Liver (tissue), 9 donors: Measurements from ENCODE around the gene AMOTL1. TPM values are rescaled to one million over a fixed set of nuclear protein-coding genes. Genes with fewer than 3 reads are reported as not detected.
"Not testable (repeated sequence)": the region's sequence is repeated elsewhere in the genome, so short reads cannot be mapped to it uniquely, and the experiment has no call there.

Experiments used
- DNase-seq: peaks from one replicate; pipeline ENCODE4 v3.0.0-alpha.2; 2017; ENCODE audit warnings: low spot score
- H3K27ac ChIP-seq, 2 donors: one replicate each; pipeline ENCODE4 v1.7.0; 2013; ENCODE audit warnings: inconsistent platforms in 2 of 2, low read length in 2 of 2, control low read depth in 1 of 2, low read depth in 1 of 2, mild to moderate bottlenecking in 1 of 2
- H3K27me3 ChIP-seq, 4 donors: one replicate each; pipeline versions ENCODE4 v1.6.1 to v1.7.0; 2013; ENCODE audit warnings: low read length in 3 of 4, inconsistent platforms in 1 of 4, mild to moderate bottlenecking in 1 of 4, moderate library complexity in 1 of 4; ENCODE audit not compliant: control insufficient read depth in 4 of 4, insufficient read depth in 4 of 4
- H3K36me3 ChIP-seq, 4 donors: one replicate each; pipeline versions ENCODE4 v1.6.1 to v1.7.0; 2013; ENCODE audit warnings: low read length in 3 of 4, mild to moderate bottlenecking in 3 of 4, low read depth in 1 of 4, moderate library complexity in 1 of 4; ENCODE audit not compliant: control insufficient read depth in 4 of 4, insufficient read depth in 3 of 4
- H3K4me1 ChIP-seq, 4 donors: one replicate each; pipeline versions ENCODE4 v1.6.1 to v1.7.0; 2013; ENCODE audit warnings: low read length in 3 of 4, mild to moderate bottlenecking in 3 of 4, moderate library complexity in 1 of 4; ENCODE audit not compliant: control insufficient read depth in 4 of 4, insufficient read depth in 4 of 4
- H3K4me3 ChIP-seq, 3 donors: one replicate each; pipeline versions ENCODE4 v1.6.1 to v1.7.0; 2013; ENCODE audit warnings: low read length in 3 of 3, control low read depth in 1 of 3, low read depth in 1 of 3, mild to moderate bottlenecking in 1 of 3
- H3K9ac ChIP-seq, 2 donors: one replicate each; pipeline ENCODE4 v1.7.0; 2013; ENCODE audit warnings: low read length in 2 of 2, mild to moderate bottlenecking in 2 of 2, moderate library complexity in 2 of 2, control low read depth in 1 of 2, low read depth in 1 of 2
- H3K9me3 ChIP-seq, 4 donors: one replicate each; pipeline versions ENCODE4 v1.6.1 to v1.7.0; 2013; ENCODE audit warnings: low read length in 3 of 4; ENCODE audit not compliant: control insufficient read depth in 4 of 4
- FOXA2 ChIP-seq: IDR thresholded peaks from 2 replicates; pipeline ENCODE4 v1.6.1; 2016; ENCODE audit warnings: antibody characterized with exemption
- GABPA ChIP-seq, 2 donors: IDR thresholded peaks in 1 of 2; conservative IDR thresholded peaks in 1 of 2; 2 replicates each; pipeline ENCODE4 v1.6.1; 2016; ENCODE audit warnings: antibody characterized with exemption in 2 of 2, mild to moderate bottlenecking in 1 of 2, moderate library complexity in 1 of 2
- HNF4G ChIP-seq: IDR thresholded peaks from 2 replicates; pipeline ENCODE4 v1.6.1; 2016; ENCODE audit warnings: antibody characterized with exemption
- JUND ChIP-seq, 2 donors: IDR thresholded peaks; 2 replicates each; pipeline ENCODE4 v1.6.1; 2016; ENCODE audit warnings: antibody characterized with exemption in 2 of 2
- NR2F2 ChIP-seq: IDR thresholded peaks from 2 replicates; pipeline ENCODE4 v1.6.1; 2016; ENCODE audit warnings: antibody characterized with exemption
- RXRA ChIP-seq, 2 donors: IDR thresholded peaks; 2 replicates each; pipeline ENCODE4 v1.6.1; 2017 to 2018; ENCODE audit warnings: antibody characterized with exemption in 2 of 2, mild to moderate bottlenecking in 1 of 2
- SP1 ChIP-seq: IDR thresholded peaks from 2 replicates; pipeline ENCODE4 v1.6.1; 2018; ENCODE audit warnings: antibody characterized with exemption, mild to moderate bottlenecking
- TAF1 ChIP-seq: conservative IDR thresholded peaks from 2 replicates; pipeline ENCODE4 v1.6.1; 2016; ENCODE audit warnings: antibody characterized with exemption, mild to moderate bottlenecking
- WGBS: extraction: QIAGEN DNeasy Blood & Tissue Kit; methylation state at CpG from one replicate; pipeline ENCODE4 v1.1.7; 2013; 5-methylcytosine and 5-hydroxymethylcytosine counted together
- polyA plus RNA-seq, 2 donors: library from polyadenylated mRNA; stranded (reverse) in 1 of 2; unstranded in 1 of 2; fragments of 200-250 nt in 1 of 2; fragments of >200 nt in 1 of 2; fragmentation: Nextera tagmentation in 1 of 2; extraction: Ambion mirVana in 1 of 2; gene quantifications; one replicate each; pipeline versions ENCODE4 v1.2.1 to v1.2.3, GENCODE V29; 2013 to 2015
- total RNA-seq, 2 donors: library from RNA; depleted of rRNA; stranded (reverse); fragments of >200 nt; gene quantifications; one replicate each; pipeline ENCODE4 v1.2.3, GENCODE V29; 2014
- TF ChIP-seq, protein P1 (sequence below): IDR thresholded peaks from 2 replicates; pipeline ENCODE4 v1.6.1; 2016; ENCODE audit warnings: antibody characterized with exemption
- TF ChIP-seq, protein P2 (sequence below): fragments of 150-350 bp; IDR thresholded peaks from 2 replicates; pipeline ENCODE4 v1.5.1; 2017; ENCODE audit warnings: improper control_type of control experiment, low read depth, low read length; ENCODE audit not compliant: missing input control
- TF ChIP-seq, protein P3 (sequence below): IDR thresholded peaks from 2 replicates; pipeline ENCODE4 v1.6.1; 2016; ENCODE audit warnings: antibody characterized with exemption, mild to moderate bottlenecking
- TF ChIP-seq, protein P4 (sequence below): IDR thresholded peaks from 2 replicates; pipeline ENCODE4 v1.6.1; 2016; ENCODE audit warnings: antibody characterized with exemption
- donor health status: healthy.
- donor health status: healthy.
- donor health status: healthy.
- donor health status: healthy.
- donor health status: healthy.

Gene AMOTL1
- total and polyA plus RNA-seq, 4 donors = 2.2 to 29.5 (median 7.2) TPM

DNA sequence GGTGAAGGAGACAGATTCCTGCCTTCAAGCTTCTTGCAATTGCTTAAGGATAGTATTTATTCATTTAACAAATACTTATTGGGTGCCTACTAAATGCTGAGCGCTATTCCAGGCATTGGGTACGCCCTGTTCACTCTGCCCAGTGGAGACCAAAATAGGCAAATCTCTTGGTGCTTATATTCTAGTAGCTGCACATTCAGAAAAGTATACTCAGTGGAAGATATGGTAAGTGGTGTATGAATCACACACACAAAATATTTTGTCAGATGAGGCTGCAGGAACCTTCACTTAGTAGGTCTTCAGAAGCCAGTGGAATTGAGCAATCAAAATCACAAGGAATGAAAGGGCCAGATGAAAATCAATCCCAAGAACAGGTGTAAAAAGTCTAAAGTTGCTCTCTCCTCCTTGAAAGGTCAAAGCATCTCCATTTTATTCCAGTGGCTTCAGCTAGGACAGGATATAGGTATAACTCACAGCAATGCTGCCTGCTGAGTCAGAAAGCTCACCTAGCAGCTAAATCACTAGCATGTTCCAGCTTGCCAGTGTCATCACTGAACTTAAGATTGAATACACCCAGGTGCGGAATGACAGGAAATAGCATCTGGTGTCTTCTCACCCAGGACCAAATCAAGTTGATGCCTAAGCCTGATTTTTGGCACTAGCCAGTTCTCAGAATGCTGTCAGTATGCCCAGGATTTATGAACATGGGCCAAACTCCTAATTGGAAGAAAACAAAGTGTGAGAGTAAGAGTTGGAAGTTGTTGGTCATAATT, 83.9 kb downstream of the AMOTL1 start:
- no peak overlapping the region for H3K27ac ChIP-seq
- no peak overlapping the region for H3K4me3 ChIP-seq
- H3K9ac ChIP-seq = no peak overlapping the region
- TF ChIP-seq HNF4G = no peak
- TF ChIP-seq NR2F2 = no peak
- TF ChIP-seq, protein P1, sequence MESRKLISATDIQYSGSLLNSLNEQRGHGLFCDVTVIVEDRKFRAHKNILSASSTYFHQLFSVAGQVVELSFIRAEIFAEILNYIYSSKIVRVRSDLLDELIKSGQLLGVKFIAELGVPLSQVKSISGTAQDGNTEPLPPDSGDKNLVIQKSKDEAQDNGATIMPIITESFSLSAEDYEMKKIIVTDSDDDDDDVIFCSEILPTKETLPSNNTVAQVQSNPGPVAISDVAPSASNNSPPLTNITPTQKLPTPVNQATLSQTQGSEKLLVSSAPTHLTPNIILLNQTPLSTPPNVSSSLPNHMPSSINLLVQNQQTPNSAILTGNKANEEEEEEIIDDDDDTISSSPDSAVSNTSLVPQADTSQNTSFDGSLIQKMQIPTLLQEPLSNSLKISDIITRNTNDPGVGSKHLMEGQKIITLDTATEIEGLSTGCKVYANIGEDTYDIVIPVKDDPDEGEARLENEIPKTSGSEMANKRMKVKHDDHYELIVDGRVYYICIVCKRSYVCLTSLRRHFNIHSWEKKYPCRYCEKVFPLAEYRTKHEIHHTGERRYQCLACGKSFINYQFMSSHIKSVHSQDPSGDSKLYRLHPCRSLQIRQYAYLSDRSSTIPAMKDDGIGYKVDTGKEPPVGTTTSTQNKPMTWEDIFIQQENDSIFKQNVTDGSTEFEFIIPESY = no peak
- TF ChIP-seq TAF1 = no peak
- TF ChIP-seq, protein P2, sequence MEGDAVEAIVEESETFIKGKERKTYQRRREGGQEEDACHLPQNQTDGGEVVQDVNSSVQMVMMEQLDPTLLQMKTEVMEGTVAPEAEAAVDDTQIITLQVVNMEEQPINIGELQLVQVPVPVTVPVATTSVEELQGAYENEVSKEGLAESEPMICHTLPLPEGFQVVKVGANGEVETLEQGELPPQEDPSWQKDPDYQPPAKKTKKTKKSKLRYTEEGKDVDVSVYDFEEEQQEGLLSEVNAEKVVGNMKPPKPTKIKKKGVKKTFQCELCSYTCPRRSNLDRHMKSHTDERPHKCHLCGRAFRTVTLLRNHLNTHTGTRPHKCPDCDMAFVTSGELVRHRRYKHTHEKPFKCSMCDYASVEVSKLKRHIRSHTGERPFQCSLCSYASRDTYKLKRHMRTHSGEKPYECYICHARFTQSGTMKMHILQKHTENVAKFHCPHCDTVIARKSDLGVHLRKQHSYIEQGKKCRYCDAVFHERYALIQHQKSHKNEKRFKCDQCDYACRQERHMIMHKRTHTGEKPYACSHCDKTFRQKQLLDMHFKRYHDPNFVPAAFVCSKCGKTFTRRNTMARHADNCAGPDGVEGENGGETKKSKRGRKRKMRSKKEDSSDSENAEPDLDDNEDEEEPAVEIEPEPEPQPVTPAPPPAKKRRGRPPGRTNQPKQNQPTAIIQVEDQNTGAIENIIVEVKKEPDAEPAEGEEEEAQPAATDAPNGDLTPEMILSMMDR = no peak
- TF ChIP-seq, protein P3, sequence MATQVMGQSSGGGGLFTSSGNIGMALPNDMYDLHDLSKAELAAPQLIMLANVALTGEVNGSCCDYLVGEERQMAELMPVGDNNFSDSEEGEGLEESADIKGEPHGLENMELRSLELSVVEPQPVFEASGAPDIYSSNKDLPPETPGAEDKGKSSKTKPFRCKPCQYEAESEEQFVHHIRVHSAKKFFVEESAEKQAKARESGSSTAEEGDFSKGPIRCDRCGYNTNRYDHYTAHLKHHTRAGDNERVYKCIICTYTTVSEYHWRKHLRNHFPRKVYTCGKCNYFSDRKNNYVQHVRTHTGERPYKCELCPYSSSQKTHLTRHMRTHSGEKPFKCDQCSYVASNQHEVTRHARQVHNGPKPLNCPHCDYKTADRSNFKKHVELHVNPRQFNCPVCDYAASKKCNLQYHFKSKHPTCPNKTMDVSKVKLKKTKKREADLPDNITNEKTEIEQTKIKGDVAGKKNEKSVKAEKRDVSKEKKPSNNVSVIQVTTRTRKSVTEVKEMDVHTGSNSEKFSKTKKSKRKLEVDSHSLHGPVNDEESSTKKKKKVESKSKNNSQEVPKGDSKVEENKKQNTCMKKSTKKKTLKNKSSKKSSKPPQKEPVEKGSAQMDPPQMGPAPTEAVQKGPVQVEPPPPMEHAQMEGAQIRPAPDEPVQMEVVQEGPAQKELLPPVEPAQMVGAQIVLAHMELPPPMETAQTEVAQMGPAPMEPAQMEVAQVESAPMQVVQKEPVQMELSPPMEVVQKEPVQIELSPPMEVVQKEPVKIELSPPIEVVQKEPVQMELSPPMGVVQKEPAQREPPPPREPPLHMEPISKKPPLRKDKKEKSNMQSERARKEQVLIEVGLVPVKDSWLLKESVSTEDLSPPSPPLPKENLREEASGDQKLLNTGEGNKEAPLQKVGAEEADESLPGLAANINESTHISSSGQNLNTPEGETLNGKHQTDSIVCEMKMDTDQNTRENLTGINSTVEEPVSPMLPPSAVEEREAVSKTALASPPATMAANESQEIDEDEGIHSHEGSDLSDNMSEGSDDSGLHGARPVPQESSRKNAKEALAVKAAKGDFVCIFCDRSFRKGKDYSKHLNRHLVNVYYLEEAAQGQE = no peak
- no peak for TF ChIP-seq FOXA2
- TF ChIP-seq, protein P4, sequence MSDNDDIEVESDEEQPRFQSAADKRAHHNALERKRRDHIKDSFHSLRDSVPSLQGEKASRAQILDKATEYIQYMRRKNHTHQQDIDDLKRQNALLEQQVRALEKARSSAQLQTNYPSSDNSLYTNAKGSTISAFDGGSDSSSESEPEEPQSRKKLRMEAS = no peak
- TF ChIP-seq JUND (IDR thresholded peaks at IDR 0.05) = no peak
- no peak for TF ChIP-seq SP1
- no peak for TF ChIP-seq RXRA (IDR thresholded peaks at IDR 0.05)
- TF ChIP-seq GABPA (IDR thresholded peaks at IDR 0.05 in 1 of 2, conservative IDR thresholded peaks at IDR 0.05 in 1 of 2) = no peak
- 99% methylated on average over 3 of the region's 3 CpGs for WGBS
- peaks cover 6 to 15% (median 13%) of the 10 kb centered on the region in 4 donors for H3K4me1 ChIP-seq
- H3K9me3 ChIP-seq = no peaks in the 10 kb centered on the region
- H3K36me3 ChIP-seq = peaks cover 0 to 52% (median 38%) of the 10 kb centered on the region in 4 donors
- no peak for DNase-seq
- no peaks in the 10 kb centered on the region for H3K27me3 ChIP-seq

DNA sequence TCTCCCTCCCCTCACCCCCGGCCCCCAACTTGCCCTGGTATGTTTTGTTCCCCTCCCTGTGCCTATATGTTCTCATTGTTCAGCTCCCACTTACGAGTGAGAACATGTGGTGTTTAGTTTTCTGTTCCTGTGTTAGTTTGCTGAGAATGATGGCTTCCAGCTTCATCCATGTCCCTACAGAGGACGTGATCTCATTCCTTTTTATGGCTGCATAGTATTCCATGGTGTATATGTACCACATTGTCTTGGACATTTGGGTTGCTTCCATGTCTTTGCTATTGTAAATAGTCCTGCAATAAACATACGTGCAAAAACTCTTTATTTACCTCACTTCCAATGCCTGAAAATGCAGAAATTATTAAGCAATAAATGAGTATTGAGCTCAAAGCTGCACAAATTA, 85.1 kb downstream of the AMOTL1 start:
- H3K4me1 ChIP-seq, H3K9me3 ChIP-seq, DNase-seq, H3K4me3 ChIP-seq, H3K27me3 ChIP-seq, H3K27ac ChIP-seq, H3K9ac ChIP-seq: not testable (repeated sequence)
- WGBS = 93% methylated on average over 4 of the region's 4 CpGs
- peaks cover 3 to 59% (median 39%) of the 10 kb centered on the region in 4 donors for H3K36me3 ChIP-seq
